ENCODE data around the gene ASAP2.

Gene ASAP2

DNA sequence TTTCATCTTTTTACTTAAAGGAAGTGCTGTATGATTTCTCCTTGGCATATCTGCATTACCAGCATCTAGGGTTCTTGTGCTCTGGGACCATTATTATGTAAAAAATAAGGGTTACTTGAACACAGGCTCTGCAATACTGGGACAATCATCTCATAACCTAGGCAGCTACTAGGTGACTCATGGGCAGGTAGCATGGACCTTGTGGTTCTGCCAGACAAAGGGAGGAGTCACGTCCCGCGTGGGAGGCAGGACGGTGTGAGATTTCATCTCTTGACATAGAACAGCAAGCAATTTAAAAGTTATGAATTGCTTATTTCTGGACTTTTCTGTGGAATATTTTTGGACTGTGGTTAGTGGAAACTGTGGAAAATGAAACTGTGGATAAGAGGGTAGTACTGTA, 34.1 kb downstream of the ASAP2 start:
- DNase-seq (ENCODE audit: low spot score) = no peak
- TF ChIP-seq, protein P1, sequence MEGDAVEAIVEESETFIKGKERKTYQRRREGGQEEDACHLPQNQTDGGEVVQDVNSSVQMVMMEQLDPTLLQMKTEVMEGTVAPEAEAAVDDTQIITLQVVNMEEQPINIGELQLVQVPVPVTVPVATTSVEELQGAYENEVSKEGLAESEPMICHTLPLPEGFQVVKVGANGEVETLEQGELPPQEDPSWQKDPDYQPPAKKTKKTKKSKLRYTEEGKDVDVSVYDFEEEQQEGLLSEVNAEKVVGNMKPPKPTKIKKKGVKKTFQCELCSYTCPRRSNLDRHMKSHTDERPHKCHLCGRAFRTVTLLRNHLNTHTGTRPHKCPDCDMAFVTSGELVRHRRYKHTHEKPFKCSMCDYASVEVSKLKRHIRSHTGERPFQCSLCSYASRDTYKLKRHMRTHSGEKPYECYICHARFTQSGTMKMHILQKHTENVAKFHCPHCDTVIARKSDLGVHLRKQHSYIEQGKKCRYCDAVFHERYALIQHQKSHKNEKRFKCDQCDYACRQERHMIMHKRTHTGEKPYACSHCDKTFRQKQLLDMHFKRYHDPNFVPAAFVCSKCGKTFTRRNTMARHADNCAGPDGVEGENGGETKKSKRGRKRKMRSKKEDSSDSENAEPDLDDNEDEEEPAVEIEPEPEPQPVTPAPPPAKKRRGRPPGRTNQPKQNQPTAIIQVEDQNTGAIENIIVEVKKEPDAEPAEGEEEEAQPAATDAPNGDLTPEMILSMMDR (IDR thresholded peaks at IDR 0.05; ENCODE audit: extremely low read depth, insufficient read depth, missing control alignments) = no peak
- in situ Hi-C loops (cut with MboI; ENCODE audit: low pct_unique_long_range_greater_than_20kb, low sequenced_read_pairs, unreplicated experiment) = no loop called here

DNA sequence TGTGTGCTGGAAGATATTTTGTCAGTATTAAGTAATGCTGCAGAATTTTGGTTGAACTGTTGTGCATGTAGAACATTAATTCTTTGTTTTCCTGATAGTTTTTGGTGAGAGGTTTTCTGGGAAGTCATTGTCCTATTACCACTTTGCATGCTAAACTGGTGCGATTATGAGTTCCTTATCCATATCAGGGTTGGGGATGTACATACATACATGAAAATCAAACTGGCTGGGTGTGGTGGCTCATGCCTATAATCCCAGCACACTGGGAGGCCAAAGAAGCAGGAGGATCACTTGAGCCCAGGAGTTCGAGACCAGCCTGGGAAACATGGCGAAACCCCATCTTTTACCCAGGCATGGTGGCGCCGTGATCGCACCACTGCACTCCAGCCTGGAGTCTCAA, 34.6 kb downstream of the ASAP2 start:
- no peak for DNase-seq (ENCODE audit: low spot score)
- in situ Hi-C loops (cut with MboI; ENCODE audit: low pct_unique_long_range_greater_than_20kb, low sequenced_read_pairs, unreplicated experiment) = no loop called here
- TF ChIP-seq, protein P1 (IDR thresholded peaks at IDR 0.05; ENCODE audit: extremely low read depth, insufficient read depth, missing control alignments) = no peak

DNA sequence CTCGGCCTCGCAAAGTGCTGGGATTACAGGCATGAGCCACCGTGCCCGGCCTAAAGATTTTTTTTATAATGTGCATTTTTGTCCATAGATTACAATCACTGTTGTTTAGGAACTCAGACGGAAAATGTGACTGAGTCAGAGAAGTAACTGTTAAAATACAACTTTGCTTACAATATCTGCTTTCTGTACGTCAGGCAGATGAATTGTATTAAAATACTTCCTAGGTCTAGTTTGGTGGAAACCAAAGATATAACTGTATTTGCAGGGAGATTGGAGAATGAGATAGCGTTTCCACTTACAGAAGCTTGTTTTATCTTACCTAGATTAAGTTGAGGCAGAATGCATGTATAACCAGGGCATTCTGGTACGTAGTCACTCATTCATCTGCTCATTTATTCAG, 36.7 kb downstream of the ASAP2 start:
- DNase-seq (ENCODE audit: low spot score) = no peak
- in situ Hi-C loops (cut with MboI; ENCODE audit: low pct_unique_long_range_greater_than_20kb, low sequenced_read_pairs, unreplicated experiment) = no loop called here
- TF ChIP-seq, protein P1 (IDR thresholded peaks at IDR 0.05; ENCODE audit: extremely low read depth, insufficient read depth, missing control alignments) = no peak

DNA sequence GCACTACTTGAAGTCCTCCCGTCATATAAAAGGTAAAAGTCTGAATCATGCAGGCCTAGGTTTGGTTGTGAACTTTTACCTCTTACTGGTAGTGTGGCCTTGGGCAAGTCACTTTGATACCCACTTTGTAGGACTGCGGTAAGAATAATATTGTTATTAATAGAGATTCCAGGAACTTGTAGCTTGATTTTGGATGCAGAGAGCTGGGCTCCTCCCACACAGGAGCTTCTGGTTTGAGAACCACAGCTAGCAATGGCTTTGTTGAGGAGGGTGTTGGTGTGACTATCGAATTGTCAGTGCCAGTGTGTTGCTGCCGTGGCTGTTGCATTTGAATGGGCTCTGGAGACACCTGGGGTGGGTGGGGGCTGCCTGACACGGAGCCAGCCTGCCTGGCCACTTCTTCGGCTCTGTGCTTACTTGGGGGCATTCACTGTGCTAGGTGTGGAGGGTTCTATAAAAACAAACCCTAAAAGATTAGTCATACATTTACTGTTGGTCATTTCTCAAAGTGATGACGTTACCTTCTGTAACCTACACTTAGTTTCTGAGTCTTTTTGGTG, 38.5 kb downstream of the ASAP2 start:
- in situ Hi-C loops (cut with MboI; ENCODE audit: low pct_unique_long_range_greater_than_20kb, low sequenced_read_pairs, unreplicated experiment) = no loop called here
- DNase-seq (ENCODE audit: low spot score) = no peak
- TF ChIP-seq, protein P1 (IDR thresholded peaks at IDR 0.05; ENCODE audit: extremely low read depth, insufficient read depth, missing control alignments) = no peak

DNA sequence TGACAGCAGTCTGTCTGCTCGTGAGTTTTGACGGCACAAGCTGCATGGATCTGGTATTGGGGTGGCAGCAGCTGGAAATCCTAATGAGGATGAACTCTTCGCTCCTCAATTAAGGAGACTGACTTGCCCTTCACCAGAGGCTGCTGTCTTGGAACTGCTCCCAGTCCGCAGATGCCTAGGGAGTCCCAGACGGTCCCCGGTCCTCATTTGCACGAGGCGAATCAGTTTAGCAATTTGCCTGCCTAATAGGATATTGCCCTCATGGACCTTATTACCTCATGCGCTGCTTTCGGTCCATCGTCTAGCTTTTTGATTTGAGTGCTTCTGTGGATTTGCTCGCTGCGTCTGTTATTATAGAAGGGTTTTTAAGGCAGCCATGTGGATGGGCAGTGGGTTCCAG, 40.6 kb downstream of the ASAP2 start:
- DNase-seq (ENCODE audit: low spot score) = no peak
- TF ChIP-seq, protein P1 (IDR thresholded peaks at IDR 0.05; ENCODE audit: extremely low read depth, insufficient read depth, missing control alignments) = no peak
- in situ Hi-C loops (cut with MboI; ENCODE audit: low pct_unique_long_range_greater_than_20kb, low sequenced_read_pairs, unreplicated experiment) = no loop called here

DNA sequence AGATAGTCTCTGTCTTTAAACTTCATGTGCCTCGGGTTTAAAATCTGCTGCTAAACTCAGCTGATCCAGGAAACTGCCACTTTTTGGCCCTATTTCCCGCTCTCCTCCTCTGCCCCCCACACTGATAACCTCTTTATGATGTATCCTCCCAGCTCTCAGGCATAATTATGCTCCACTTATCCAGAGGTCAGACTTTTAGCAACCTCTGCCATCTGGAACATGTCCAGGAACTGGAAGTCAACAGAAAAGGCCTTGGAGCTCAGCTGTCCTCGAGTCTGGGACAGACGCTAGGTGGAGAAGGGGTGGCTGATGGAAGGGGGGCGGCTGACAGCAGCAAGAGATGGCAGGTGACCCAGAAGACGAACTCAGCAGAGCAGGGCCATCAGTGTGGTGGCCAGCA, 41.2 kb downstream of the ASAP2 start:
- in situ Hi-C loops (cut with MboI; ENCODE audit: low pct_unique_long_range_greater_than_20kb, low sequenced_read_pairs, unreplicated experiment) = no loop called here
- TF ChIP-seq, protein P1 (IDR thresholded peaks at IDR 0.05; ENCODE audit: extremely low read depth, insufficient read depth, missing control alignments) = no peak
- no peak for DNase-seq (ENCODE audit: low spot score)

DNA sequence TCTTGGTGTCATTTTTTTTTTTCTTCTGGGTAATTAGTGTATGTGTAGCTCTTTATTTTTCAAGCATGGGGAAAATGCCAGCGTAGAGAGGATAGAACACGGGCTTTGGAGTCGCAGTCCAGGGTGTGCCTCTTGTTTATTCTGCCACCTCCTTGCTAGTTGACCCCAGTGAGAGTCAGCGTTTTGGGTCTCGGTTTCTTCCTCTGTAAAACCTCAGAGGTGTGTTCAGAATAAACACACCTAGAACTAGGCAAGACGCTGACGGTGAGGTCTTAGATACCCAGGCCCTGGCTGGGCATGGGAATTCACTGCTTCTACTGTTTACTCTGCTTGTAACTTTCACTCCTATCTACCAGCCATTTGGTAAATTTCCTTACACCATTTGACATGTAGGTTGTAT, 41.8 kb downstream of the ASAP2 start:
- TF ChIP-seq, protein P1 (IDR thresholded peaks at IDR 0.05; ENCODE audit: extremely low read depth, insufficient read depth, missing control alignments) = no peak
- DNase-seq (ENCODE audit: low spot score) = no peak
- in situ Hi-C loops (cut with MboI; ENCODE audit: low pct_unique_long_range_greater_than_20kb, low sequenced_read_pairs, unreplicated experiment) = no loop called here

Data from GM13977 (cell line).